UCSD-AML1 (cell line): ENCODE measurements around the gene TCFL5.

Experiments
- DNase-seq: peaks from one replicate; lab custom pipeline; 2025; ENCODE audit not compliant: unreplicated experiment; lab: John Stamatoyannopoulos, UW

TCFL5 gene

GRCh38 chr20:62861726-62862336 is at the start of gene TCFL5:
Gene TCFL5 (minus strand): TSS chr20:62861822. CDS start chr20:62861670, 152 bp downstream.
- peak; percentile 91 for DNase-seq

GRCh38 chr20:62910777-62911497 is 49.3 kb upstream of the TCFL5 start:
- no peak for DNase-seq

- DNase-seq: no peak
Measured at GRCh38 chr20:62910217-62910766, 48.7 kb upstream of the TCFL5 start.

- no peak for DNase-seq
Measured at GRCh38 chr20:62908971-62909791, 47.6 kb upstream of the TCFL5 start.

- DNase-seq: no peak
Measured at GRCh38 chr20:62907384-62908317, 46.0 kb upstream of the TCFL5 start.

GRCh38 chr20:62906647-62907375 is 45.2 kb upstream of the TCFL5 start:
- no peak for DNase-seq

- DNase-seq: no peak
Measured at GRCh38 chr20:62906209-62906608, 44.6 kb upstream of the TCFL5 start.

GRCh38 chr20:62905536-62906117 is 44.0 kb upstream of the TCFL5 start:
- no peak for DNase-seq

GRCh38 chr20:62902926-62903615 is 41.4 kb upstream of the TCFL5 start:
- DNase-seq: no peak

GRCh38 chr20:62901891-62902290 is 40.3 kb upstream of the TCFL5 start:
- no peak for DNase-seq

- DNase-seq: no peak
Measured at GRCh38 chr20:62900692-62901584, 39.3 kb upstream of the TCFL5 start.

- peak; percentile 63 for DNase-seq
Measured at GRCh38 chr20:62900052-62900691, 38.5 kb upstream of the TCFL5 start.

GRCh38 chr20:62899633-62900051 is 38.0 kb upstream of the TCFL5 start:
- DNase-seq: no peak

- no peak for DNase-seq
Measured at GRCh38 chr20:62898970-62899632, 37.5 kb upstream of the TCFL5 start.

- DNase-seq: no peak
Measured at GRCh38 chr20:62898093-62898964, 36.7 kb upstream of the TCFL5 start.

GRCh38 chr20:62897666-62898065 is 36.0 kb upstream of the TCFL5 start:
- no peak for DNase-seq
